ENCODE results near the gene PCYOX1L.
A peak's percentile ranks its signal among the peaks of the same experiment; 100 is the strongest.

The PCYOX1L gene

DNA sequence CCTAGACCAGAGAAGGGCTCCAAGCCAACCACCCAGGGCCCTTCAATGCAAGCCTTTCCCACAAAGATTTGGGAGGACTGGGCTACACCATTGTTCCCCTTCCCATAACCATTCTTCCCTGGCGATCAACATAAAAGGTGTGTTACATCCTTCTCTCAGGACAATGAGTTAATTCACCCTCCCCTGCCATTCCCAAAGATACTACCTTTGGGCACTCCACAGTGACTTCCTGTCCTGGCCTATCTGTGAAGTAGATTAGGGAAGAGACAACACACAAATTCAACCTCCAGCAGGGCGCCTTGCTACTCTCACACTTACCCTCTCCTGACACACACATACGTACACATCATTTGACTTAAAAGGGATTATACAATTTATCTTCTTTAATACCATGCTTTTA, 44.4 kb downstream of the PCYOX1L start:
- in situ Hi-C loops (cut with HindIII; ENCODE audit: low pct_ligation_motif_present, low sequenced_read_pairs): no loop called here
- TF ChIP-seq, protein P1, sequence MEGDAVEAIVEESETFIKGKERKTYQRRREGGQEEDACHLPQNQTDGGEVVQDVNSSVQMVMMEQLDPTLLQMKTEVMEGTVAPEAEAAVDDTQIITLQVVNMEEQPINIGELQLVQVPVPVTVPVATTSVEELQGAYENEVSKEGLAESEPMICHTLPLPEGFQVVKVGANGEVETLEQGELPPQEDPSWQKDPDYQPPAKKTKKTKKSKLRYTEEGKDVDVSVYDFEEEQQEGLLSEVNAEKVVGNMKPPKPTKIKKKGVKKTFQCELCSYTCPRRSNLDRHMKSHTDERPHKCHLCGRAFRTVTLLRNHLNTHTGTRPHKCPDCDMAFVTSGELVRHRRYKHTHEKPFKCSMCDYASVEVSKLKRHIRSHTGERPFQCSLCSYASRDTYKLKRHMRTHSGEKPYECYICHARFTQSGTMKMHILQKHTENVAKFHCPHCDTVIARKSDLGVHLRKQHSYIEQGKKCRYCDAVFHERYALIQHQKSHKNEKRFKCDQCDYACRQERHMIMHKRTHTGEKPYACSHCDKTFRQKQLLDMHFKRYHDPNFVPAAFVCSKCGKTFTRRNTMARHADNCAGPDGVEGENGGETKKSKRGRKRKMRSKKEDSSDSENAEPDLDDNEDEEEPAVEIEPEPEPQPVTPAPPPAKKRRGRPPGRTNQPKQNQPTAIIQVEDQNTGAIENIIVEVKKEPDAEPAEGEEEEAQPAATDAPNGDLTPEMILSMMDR (IDR thresholded peaks at IDR 0.05; ENCODE audit: low read depth, low read length, missing control alignments): no peak
- Histone ChIP-seq H3K27ac (no peak overlapping the region), H3K4me3 (ENCODE audit: low read depth, low read length) (no peak overlapping the region), H3K36me3 (replicated peaks) (no peaks in the 10 kb centered on the region), H3K27me3 (replicated peaks) (no peaks in the 10 kb centered on the region)
- DNase-seq: no peak

DNA sequence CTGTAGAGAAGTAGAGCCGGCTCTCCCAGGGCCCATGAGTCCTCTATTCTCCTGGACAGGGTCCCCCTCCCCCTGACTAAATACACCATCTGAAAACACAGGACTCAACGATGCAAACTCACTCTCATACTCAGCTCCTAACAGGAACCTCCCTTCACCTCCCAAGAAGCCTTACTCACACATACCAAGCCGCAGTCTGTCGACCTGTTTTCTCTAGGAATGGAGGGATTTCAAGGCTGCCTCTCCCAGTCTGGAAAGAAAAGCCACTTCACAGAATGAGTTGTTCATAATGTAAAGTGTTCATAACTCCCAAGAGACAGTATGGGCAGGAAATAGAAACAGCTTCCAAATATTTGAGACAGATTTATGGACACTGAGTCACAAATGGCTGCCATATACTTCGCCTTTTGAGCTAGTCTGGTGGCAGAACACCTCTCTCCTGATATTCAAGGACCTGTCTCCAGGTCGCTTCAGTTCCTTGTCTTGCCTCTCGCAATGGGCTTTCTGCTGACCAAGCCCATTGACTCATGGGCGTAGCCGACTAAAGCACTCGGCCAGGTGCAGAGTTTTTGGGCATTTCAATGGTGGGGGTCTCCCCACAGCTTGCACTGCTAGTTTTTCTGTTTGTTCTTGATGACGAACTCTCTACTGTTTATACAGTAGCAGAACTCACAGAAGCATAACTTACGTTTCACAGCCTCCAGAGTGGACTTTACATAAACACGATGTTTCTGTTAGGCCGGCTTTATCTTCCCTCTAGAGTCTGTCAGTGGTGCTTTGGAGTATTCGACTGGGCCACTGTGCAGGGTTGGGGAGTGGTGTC, 46.3 kb downstream of the PCYOX1L start:
- H3K27ac ChIP-seq: peak overlapping the region; percentile 96

DNA sequence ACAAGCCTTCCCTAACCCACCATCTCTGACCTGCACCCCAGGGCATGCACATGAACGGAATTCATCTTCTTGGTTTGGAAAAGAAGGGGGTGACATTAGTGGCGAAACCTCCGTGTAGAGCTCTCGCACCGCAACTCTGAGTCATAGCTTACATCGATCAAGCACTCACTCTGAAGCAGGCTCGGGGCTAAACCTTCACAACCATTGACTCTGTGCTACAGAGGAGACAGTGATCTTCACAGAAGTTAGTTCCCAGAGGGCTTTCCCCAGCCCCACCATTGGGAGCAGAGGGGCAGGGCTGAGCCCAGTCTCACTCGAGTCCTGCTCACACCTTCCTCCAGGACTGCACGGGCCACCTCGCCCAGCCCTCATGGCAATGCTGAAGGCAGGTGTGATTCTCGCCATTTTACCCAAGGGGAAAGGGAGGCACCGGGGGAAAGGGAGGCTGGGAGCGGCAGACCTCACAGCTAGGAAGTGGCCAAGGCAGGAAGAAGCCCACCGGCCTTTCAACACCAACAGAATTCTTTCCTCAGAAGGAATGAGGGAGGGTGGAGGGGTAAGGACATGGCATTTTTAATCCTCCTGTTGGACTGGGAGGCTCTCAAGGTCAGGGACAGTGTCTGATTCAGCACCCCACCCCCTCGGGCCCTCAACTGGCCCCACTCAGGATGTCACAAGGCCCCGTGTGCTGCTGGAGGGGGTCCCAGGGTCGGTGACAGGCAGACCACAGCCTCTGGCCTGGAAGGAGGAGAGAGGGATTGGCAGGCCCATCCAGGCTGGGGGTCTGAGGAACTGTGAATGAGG, 47.1 kb downstream of the PCYOX1L start:
- peaks cover 6% of the 10 kb centered on the region for H3K36me3 ChIP-seq (replicated peaks)
- H3K27me3 ChIP-seq (replicated peaks): no peaks in the 10 kb centered on the region
- H3K4me3 ChIP-seq (ENCODE audit: low read depth, low read length): no peak overlapping the region
- in situ Hi-C loops (cut with HindIII; ENCODE audit: low pct_ligation_motif_present, low sequenced_read_pairs): no loop called here
- TF ChIP-seq, protein P1 (IDR thresholded peaks at IDR 0.05; ENCODE audit: low read depth, low read length, missing control alignments): peak; percentile 4
- peak overlapping the region; percentile 96 for H3K27ac ChIP-seq
- peak; percentile 91 for DNase-seq

More for the DNA sequence above, 46.3 kb downstream of the PCYOX1L start:
- TF ChIP-seq, protein P1 (IDR thresholded peaks at IDR 0.05; ENCODE audit: low read depth, low read length, missing control alignments): no peak
- in situ Hi-C loops (cut with HindIII; ENCODE audit: low pct_ligation_motif_present, low sequenced_read_pairs): no loop called here
- DNase-seq: peak; percentile 80
- Histone ChIP-seq H3K27me3 (replicated peaks) (no peaks in the 10 kb centered on the region), H3K4me3 (ENCODE audit: low read depth, low read length) (no peak overlapping the region), H3K36me3 (replicated peaks) (no peaks in the 10 kb centered on the region)

DNA sequence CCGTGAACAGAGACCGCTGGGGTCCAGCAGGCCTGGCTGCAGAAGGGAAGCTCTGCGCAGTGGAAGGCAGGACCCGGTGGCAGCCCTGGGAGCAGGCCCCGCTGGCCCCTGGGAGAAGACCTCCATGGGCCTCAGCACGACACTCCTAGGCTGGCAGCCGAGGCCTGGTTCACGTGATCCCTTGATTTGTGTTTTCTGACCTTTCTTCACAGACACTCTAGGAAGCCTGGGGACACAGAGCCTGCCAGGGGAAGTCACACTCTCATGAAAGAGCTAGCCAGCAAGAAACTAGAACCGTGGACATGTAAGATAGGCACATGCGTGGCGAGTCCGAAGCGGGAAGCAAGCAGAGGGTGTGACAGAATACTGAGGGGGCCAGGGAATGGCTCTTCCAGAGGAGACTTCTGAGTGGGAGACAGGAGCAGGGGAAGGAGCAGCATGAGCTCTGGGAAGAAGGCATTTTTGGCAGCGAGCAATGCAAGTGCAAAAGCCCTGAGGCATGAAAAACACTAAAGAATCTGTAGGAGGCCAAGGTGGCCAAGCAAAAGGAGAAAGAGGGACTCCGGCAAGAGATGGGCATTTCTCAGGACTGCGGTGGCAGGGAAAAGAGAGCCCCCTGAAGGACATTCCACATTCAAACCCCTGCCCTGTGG, 47.8 kb downstream of the PCYOX1L start:
- H3K27ac ChIP-seq: peak overlapping the region; percentile 96
- TF ChIP-seq, protein P1 (IDR thresholded peaks at IDR 0.05; ENCODE audit: low read depth, low read length, missing control alignments): no peak
- H3K4me3 ChIP-seq (ENCODE audit: low read depth, low read length): no peak overlapping the region
- no peak for DNase-seq
- H3K36me3 ChIP-seq (replicated peaks): peaks cover 12% of the 10 kb centered on the region
- in situ Hi-C loops (cut with HindIII; ENCODE audit: low pct_ligation_motif_present, low sequenced_read_pairs): no loop called here
- no peaks in the 10 kb centered on the region for H3K27me3 ChIP-seq (replicated peaks)

DNA sequence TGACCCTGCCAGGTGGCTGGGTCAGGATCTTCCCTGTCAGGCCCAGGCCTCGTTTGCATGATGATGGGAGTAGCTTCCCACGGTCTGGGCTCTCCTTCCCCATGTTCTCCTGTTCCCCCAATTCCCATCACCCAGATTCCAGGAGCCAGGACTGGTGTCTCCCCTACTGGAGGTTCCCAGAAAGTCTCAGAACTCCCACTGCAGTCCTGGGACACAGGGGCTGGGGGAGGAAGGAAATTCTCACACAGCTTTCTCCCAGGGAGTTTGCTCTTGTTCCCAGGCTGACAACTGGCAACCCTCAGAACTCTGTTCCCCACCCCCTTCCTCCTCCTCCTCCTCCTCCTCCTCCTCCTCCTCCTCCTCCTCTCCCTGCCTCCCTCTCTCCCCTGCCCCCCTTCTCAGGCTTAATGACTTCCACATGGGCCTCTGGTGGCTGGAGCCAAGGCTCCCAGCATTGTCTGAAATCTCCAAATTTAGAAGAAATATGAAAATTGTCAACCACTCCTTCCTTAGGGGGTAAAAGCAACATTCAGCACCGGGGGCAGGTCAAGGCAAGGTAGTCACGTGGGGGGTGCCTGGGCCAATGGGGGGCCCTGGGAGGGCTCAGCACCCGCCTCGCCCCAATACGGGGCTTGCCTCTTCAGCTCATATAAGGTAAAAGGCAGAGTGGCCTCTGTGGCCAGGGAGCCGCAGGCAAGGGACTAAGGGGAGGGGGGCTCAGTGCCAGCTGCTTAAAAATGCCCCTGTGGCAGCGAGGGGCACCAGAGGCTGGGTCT, 48.5 kb downstream of the PCYOX1L start:
- Histone ChIP-seq H3K36me3 (replicated peaks) (peaks cover 19% of the 10 kb centered on the region), H3K4me3 (ENCODE audit: low read depth, low read length) (peak overlapping the region; percentile 76), H3K27me3 (replicated peaks) (no peaks in the 10 kb centered on the region), H3K27ac (peak overlapping the region; percentile 96)
- in situ Hi-C loops (cut with HindIII; ENCODE audit: low pct_ligation_motif_present, low sequenced_read_pairs): no loop called here
- TF ChIP-seq, protein P1 (IDR thresholded peaks at IDR 0.05; ENCODE audit: low read depth, low read length, missing control alignments): peak; percentile 40
- peak; percentile 90 for DNase-seq
